GM18508 (cell line): Measurements from ENCODE around the gene LHX6.

ENCODE experiments used
- ATAC-seq: cut with Tn5 transposase; IDR thresholded peaks from one replicate; pipeline ENCODE4 v1.9.1; 2021; ENCODE audit warnings: moderate number of reproducible peaks; ENCODE audit not compliant: insufficient read depth, unreplicated experiment

LHX6 gene

DNA sequence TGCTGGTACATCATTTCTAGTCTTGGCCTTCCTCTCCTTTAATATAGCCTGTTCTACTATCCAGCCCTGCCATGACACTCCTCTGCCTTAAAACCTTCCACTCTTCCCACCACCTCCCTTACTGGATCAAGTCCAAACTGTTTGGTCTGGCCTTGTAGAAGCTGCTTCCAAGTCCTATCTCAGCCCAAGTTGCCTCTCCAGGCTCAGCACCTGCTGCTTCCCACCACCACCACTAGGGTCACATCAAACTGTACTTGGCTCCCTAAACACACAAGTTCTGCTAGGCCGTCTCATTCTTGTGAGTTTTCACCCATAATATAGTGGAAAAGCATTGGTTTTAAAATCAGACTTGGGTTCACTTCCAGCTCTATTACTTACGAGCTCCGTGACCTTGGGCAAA, 70.6 kb downstream of the LHX6 start:
- ATAC-seq, result no peak

DNA sequence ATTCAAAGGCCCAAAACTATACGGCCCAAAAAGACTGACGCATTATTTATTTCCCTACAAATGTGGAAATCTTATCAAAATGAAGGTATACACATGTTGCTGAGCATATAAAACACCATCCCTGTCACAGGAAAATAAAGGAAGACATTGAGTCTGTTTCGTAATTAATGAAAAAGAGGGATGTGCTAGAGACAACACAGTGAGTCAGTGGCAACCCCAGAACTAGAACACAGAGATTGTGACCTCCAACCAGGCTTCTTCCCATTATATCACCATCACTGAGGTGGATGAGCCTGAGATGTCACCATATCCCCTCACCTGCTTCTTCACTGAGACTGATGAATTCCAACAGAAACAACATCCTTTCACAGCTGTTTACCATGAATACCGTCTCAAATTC, 73.0 kb downstream of the LHX6 start:
- no peak for ATAC-seq
